Hematopoietic multipotent progenitor cell treated with erythropoietin and hydrocortisone succinate and interleukin-3 and kit ligand, for 8 days (in vitro differentiated cells): Measurements from ENCODE around the gene LCMT1.

Experiments used
- DNase-seq: peaks from one replicate; pipeline ENCODE4 v3.0.0-alpha.2; 2015

Gene LCMT1

DNA sequence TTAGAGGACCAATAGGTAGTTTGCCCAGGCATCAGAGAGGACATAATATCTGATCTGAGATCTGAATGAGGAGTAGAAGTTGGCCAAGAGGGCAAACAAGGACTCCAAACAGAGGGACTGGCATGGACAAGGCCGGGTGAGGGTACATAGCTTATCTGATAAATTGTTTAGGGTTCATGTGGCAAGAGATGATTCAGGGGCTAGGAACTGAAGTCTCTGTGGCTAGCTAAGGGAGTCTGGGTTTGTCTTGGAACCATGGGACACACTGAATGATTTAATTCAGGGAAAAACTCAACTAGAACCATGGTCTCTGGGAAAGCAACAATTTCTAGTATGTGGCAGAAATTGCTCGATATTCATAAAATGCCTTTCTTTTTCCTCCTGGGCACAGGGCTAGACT lies 101.1 kb downstream of the LCMT1 start:
- DNase-seq, result no peak

DNA sequence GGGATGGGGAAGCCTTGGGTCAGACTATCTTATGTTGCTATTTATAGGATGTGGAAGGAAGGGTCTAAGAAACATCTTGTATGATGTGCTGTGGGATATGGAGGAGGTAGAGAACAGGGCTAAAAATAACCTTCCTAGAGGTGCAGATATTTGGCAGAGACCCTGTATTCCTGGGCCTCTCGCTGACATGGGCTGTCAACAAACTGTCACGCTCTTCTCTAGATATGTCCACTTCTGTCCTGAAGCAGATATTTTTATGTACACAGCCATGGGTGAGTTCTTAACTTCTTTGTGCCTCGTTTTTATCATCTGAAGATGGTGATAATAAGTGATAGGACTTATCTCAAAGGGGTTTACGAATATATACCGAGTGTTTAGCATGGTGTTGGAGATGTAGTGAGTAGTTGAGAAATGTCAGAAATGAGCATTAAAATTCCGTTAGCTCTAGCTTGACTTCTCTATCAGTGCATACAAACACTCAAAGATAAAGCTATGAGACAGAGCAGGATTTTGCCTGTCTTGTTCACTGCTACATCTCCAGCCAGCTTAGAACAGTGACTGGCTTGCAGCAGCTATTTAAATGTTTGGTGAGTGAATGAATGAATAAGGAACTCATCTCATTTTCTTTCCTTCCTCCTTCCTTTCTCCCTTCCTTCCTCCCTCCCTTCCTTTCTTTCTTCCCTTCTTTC lies 102.3 kb downstream of the LCMT1 start:
- no peak for DNase-seq

DNA sequence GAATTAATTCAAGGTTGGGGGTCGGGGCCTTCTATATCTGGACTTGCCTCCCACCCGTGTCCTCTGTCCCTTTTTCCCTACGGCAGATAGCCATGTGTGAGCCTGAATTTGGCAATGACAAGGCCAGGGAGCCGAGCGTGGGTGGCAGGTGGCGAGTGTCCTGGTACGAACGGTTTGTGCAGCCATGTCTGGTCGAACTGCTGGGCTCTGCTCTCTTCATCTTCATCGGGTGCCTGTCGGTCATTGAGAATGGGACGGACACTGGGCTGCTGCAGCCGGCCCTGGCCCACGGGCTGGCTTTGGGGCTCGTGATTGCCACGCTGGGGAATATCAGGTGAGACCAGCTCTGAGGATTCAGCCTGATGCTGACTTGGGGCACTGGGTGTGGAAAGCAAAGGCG lies 105.6 kb downstream of the LCMT1 start:
- no peak for DNase-seq

DNA sequence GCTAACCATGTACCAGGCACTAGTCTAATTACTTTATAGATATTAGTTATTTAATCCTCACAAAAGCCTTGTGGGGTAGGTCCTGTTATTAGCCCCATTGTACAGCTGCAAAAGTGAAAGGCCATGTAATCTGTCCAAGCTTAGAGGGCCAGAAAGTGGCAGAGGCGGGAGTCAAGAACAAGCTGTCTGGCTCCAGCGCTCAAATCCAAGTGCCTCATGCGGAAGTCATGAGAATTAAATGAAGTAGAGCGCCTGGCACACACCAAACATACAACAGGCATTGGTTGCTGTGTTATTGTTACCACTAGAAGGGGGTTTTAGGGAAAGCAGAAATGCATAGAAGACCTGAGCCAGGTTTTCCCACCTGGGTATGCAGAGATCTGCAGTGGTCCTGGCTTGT lies 106.4 kb downstream of the LCMT1 start:
- DNase-seq, result no peak

DNA sequence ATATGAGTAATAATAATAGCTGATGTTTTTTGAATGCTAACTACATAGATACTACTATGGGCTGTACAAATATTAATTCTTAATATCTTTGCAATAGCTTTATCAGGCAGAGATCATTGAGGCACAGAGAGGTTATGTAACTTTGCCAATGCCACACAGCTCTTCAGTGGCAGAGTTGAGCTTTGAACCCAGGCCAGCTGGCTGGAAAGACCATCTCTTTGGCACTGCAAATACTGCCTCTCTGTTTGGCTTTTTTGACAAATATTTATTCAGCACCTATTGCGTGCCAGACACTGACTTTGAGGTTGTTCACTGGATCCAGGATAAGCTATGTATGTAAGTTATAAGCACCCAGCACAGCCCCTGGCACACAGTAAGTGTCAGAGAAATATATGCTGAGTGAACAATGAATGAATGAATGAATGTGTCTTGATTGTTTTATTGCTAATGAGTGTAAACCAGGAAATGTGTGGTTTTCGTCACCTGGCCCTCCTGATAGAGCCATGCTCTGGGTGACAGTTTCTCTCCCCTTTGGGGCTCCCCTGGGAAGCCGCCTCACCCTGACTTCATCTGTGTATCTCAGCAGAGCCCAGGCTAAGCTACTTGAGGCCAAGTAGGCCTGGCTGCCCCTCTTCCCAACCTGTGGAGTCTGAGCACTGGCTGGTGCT lies 107.7 kb downstream of the LCMT1 start:
- no peak for DNase-seq

DNA sequence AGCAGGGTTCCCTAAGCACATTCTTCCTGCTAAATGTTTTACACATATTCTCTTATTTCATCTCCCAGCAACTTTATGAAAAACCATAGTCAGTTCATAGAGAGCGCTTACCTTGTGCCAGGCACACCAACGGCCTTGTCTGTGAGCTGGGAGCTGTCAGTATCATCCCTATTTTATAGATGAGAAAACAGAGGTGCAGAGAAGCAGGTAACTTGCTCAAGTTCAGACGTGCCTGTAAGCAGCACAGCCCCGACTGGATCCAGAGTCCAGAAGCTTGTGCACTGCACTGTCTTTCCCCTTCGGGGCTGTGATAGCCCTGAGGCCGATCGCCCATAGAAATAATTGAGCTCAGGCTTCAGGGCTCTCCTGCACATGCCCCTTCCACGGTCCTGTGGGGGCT lies 111.4 kb downstream of the LCMT1 start:
- no peak for DNase-seq

DNA sequence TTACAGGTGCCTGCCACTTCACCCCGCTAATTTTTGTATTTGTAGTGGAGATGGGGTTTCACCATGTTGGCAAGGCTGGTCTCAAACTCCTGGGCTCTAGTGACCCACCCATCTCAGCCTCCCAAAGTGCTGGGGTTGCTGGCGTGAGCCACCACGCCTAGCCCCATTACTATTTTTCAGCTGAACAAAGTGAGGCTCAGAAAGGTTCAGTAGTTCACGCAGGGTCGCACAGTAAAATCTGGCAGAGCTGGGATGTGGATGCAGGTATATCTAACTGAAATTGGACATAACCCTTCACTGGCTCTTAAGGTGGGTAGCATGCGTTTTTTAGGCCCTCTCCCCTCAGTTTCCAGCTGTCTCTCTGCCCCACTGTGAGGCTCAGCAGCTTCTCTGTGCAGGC lies 112.4 kb downstream of the LCMT1 start:
- no peak for DNase-seq

DNA sequence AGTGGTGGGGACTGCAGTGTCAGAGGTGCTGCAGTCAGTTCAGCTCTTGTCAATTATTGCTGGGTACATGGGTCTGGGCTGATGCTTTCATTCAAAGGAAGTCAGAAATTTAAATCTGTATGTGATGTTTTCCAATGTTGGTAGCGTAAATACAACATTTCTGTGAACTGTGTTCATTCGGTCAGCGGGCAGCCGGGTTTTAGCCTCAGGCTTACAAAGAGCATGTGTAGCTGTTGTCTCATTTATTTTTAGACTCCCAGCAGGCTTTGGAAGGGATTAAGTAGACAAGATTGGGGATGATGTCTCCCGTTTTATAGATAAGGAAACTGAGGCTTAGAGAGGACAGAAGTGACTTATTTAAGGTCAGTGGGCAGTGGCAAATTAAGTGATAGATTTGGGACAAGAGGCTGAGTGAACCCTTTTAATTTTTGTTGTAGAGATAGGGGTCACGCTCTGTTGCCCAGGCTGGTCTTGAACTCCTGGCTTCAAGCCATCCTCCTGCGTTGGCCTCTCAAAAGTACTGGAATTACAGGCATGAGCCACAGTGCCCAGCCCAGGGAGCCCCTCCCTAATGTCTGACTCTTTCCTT lies 113.3 kb downstream of the LCMT1 start:
- DNase-seq, result no peak
